Measurements from ENCODE around the gene CDR2L.

GRCh38 chr17:75010683-75011400, 23.4 kb downstream of the CDR2L start:
- TF ChIP-seq, protein P1, sequence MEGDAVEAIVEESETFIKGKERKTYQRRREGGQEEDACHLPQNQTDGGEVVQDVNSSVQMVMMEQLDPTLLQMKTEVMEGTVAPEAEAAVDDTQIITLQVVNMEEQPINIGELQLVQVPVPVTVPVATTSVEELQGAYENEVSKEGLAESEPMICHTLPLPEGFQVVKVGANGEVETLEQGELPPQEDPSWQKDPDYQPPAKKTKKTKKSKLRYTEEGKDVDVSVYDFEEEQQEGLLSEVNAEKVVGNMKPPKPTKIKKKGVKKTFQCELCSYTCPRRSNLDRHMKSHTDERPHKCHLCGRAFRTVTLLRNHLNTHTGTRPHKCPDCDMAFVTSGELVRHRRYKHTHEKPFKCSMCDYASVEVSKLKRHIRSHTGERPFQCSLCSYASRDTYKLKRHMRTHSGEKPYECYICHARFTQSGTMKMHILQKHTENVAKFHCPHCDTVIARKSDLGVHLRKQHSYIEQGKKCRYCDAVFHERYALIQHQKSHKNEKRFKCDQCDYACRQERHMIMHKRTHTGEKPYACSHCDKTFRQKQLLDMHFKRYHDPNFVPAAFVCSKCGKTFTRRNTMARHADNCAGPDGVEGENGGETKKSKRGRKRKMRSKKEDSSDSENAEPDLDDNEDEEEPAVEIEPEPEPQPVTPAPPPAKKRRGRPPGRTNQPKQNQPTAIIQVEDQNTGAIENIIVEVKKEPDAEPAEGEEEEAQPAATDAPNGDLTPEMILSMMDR (IDR thresholded peaks at IDR 0.05; ENCODE audit: low read length) = no peak
- no peak for TF ChIP-seq EZH2 (IDR thresholded peaks at IDR 0.05; ENCODE audit: borderline replicate concordance, low read length)

All from OCI-LY1 (cell line).